PFSK-1 (cell line): ENCODE measurements around the gene DLGAP1.

Experiments used
- FOXP2 ChIP-seq: optimal IDR thresholded peaks from 2 replicates; pipeline ENCODE3; 2011; ENCODE audit warnings: borderline replicate concordance, control low read depth, inconsistent platforms; ENCODE audit not compliant: insufficient read depth; ENCODE audit errors: extremely low read length, extremely low read depth
- POLR2AphosphoS5 ChIP-seq: IDR thresholded peaks from 2 replicates; pipeline ENCODE4 v1.6.1; 2012; ENCODE audit warnings: low read depth, mild to moderate bottlenecking, control low read depth, low read length, moderate library complexity
- SIN3A ChIP-seq: IDR thresholded peaks from 2 replicates; pipeline ENCODE4 v1.6.1; 2012; ENCODE audit warnings: mild to moderate bottlenecking, low read length, moderate library complexity, borderline replicate concordance; ENCODE audit not compliant: insufficient read depth
- TAF1 ChIP-seq: IDR thresholded peaks from 2 replicates; pipeline ENCODE4 v1.6.1; 2012; ENCODE audit warnings: low read length, control low read depth, borderline replicate concordance; ENCODE audit not compliant: insufficient read depth
- TF ChIP-seq, protein P1 (sequence below), 2 experiments: IDR thresholded peaks; 2 replicates each; pipeline versions ENCODE4 v1.6.1 to v1.8.0; 2011 to 2012; ENCODE audit warnings: low read depth in 2 of 2, low read length in 2 of 2, control low read depth in 1 of 2, inconsistent platforms in 1 of 2, mild to moderate bottlenecking in 1 of 2, moderate library complexity in 1 of 2; ENCODE audit not compliant: insufficient read depth in 1 of 2

The DLGAP1 gene

DNA sequence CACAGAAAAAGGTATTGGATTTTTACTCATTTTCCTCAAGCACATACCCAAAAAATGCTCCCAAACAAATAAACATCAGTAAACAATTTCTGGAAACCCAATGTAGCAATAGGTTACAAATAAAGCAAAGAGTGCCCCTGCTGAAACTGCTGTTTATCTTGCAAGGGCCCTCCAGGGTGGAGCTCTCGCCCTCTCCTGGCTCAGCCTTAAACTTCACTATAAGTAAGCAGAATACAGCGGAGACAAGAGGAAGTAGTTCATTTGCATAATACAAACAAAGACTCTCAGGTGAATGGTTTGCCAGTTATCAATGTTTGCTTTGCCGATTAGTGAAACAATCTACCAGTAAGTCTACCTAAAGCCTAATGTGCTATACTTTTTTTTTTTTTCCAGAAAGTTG lies 437.6 kb downstream of the DLGAP1 start:
- TF ChIP-seq POLR2AphosphoS5 (no peak), SIN3A (no peak), FOXP2 (no peak), TAF1 (no peak)
- TF ChIP-seq, protein P1, sequence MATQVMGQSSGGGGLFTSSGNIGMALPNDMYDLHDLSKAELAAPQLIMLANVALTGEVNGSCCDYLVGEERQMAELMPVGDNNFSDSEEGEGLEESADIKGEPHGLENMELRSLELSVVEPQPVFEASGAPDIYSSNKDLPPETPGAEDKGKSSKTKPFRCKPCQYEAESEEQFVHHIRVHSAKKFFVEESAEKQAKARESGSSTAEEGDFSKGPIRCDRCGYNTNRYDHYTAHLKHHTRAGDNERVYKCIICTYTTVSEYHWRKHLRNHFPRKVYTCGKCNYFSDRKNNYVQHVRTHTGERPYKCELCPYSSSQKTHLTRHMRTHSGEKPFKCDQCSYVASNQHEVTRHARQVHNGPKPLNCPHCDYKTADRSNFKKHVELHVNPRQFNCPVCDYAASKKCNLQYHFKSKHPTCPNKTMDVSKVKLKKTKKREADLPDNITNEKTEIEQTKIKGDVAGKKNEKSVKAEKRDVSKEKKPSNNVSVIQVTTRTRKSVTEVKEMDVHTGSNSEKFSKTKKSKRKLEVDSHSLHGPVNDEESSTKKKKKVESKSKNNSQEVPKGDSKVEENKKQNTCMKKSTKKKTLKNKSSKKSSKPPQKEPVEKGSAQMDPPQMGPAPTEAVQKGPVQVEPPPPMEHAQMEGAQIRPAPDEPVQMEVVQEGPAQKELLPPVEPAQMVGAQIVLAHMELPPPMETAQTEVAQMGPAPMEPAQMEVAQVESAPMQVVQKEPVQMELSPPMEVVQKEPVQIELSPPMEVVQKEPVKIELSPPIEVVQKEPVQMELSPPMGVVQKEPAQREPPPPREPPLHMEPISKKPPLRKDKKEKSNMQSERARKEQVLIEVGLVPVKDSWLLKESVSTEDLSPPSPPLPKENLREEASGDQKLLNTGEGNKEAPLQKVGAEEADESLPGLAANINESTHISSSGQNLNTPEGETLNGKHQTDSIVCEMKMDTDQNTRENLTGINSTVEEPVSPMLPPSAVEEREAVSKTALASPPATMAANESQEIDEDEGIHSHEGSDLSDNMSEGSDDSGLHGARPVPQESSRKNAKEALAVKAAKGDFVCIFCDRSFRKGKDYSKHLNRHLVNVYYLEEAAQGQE (IDR thresholded peaks at IDR 0.05; ENCODE audit: insufficient read depth in 1 of 2, low read depth in 2 of 2, low read length in 2 of 2), result no peak

DNA sequence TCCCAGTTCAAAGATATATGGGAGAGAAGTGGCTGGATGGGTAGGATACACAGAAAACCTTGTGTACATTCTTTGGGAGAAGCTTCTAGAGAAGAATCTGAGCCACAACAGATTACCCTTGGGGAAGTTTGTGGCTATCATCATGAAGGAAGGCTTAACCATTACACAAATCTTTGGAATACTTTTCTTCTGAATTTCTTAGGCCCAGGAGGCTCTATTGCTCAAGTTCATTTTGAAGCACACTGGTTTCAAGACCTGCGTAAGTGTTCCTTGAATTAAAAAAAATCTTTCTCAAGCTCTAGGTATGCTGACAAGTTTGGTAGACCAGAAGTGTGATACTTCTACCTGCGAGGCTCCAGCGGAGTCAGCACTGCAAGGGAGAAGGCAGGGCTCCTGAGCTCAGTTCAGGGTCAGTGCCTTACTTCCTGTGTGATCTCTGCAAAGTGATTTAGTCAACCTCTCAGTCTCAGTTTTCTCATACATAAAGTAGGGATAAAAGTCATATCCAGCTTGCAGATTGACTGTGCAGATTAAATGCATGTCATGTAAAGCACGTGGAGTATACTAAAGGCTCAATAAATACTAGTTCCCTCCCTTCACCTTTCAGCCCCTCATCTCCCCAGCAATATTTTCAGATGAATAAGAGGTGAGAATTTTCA lies 438.6 kb downstream of the DLGAP1 start:
- TF ChIP-seq SIN3A, result no peak
- TF ChIP-seq, protein P1 (IDR thresholded peaks at IDR 0.05; ENCODE audit: insufficient read depth in 1 of 2, low read depth in 2 of 2, low read length in 2 of 2), result no peak
- TF ChIP-seq TAF1, result no peak

DNA sequence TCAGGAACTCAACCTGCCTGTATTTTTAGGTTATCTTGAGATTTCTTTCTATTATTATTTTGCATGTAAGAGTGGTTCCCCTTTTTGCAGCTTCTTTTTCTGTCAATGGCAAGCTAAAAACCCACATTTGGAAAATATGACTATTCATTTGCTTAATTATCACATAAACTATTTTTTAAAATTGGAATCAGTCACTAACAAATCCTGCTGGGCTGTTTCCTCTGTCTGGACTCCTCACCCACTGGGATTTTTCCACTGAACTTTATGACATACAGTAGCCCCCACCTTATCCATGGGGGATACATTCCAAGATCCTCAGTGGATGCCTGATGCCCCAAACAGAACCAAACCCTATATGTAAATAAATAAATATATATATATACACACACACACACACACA lies 447.3 kb downstream of the DLGAP1 start:
- TF ChIP-seq FOXP2, result no peak
- TF ChIP-seq POLR2AphosphoS5, result no peak
- TF ChIP-seq TAF1, result no peak
- TF ChIP-seq, protein P1 (IDR thresholded peaks at IDR 0.05; ENCODE audit: insufficient read depth in 1 of 2, low read depth in 2 of 2, low read length in 2 of 2), result no peak
- no peak for TF ChIP-seq SIN3A

DNA sequence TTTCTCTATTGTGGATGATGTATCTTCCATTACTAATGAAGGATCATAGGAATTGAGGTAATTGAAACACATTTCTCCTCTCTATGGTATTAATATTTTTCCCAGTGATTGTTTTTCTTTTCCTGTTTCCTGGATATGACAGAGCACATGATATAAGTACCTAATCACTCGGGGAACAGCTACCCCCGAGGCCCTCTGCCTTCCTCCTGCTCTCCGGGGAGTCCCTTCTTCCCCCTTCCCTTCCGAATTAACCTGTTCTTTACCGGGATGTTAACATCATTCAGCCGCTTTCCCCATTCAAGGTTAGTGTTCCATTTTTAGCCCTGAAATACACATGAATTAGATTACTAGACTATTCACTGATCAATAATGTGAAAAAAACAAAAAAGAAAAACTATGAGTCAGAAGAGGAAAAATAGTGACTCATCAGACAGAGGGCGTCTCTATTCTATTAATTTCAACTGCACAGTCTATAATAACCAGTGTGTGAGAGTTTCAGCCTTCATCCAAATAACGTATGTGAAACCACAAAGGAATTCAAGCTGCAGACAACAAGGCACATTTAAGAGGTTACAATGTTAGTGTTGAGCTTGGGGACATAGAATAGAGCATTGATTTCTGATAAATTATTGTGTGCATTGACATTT lies 450.8 kb downstream of the DLGAP1 start:
- TF ChIP-seq, protein P1 (IDR thresholded peaks at IDR 0.05; ENCODE audit: insufficient read depth in 1 of 2, low read depth in 2 of 2, low read length in 2 of 2), result no peak
- TF ChIP-seq FOXP2 (no peak), SIN3A (no peak), POLR2AphosphoS5 (no peak), TAF1 (no peak)
